Neural cell (in vitro differentiated cells): ENCODE data around the gene LGR5.

ENCODE experiments used
- CTCF ChIP-seq: fragments of 450-650 bp; IDR thresholded peaks from 2 replicates; pipeline ENCODE4 v1.5.1; 2014; ENCODE audit warnings: antibody characterized with exemption, mild to moderate bottlenecking, moderate library complexity; ENCODE audit not compliant: poor library complexity, severe bottlenecking
- EP300 ChIP-seq: fragments of 450-650 bp; conservative IDR thresholded peaks from 2 replicates; pipeline ENCODE4 v1.6.1; 2014; ENCODE audit warnings: antibody characterized with exemption, mild to moderate bottlenecking, moderate library complexity; ENCODE audit not compliant: poor library complexity, severe bottlenecking
- EZH2 ChIP-seq: fragments of 200-600, 300-800 bp; shearing (Covaris generic), sonication (generic); IDR thresholded peaks from 2 replicates; pipeline ENCODE4 v1.6.1; 2014; ENCODE audit warnings: antibody characterized with exemption, low read length, borderline replicate concordance, mild to moderate bottlenecking; ENCODE audit not compliant: insufficient read depth, poor library complexity, severe bottlenecking
- RAD21 ChIP-seq: fragments of 450-650 bp; conservative IDR thresholded peaks from 2 replicates; pipeline ENCODE4 v1.6.1; 2014; ENCODE audit warnings: antibody characterized with exemption, mild to moderate bottlenecking, moderate library complexity

GRCh38 chr12:71478270-71478669, 38.7 kb downstream of the LGR5 start:
- TF ChIP-seq CTCF (no peak), EP300 (no peak), RAD21 (no peak), EZH2 (no peak)
